ENCODE measurements around the gene TEN1.

DNA sequence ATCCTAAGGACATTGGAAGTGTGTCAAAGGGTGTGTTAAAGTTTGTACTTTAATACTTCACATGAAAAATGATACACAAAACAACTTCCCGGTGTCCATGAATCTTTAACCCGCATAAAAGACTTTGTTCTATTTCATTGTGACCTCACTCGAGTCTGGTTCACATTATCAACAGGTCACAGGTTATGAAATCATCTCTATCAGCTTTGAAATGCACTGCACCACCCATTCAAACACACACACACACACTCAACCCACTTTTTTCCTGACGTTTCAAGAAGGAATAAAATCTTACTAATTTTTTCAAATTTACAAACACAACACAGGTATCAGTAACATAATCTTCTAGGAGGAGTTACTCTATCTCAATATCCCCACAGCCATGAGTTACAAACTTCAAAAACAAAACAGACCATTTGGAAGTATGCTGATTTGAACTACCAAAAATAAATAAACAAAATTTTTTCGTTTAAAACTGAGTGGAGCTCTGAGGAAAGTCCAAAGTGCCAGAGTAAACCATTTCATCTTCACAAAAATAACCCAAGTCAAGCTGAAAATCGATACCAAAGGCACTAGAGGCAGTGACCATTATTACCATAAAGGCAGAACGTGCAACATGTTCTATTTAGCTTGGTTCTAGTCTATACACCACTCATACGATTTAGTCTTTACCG, 2.7 kb upstream of the TEN1 start:
- TF ChIP-seq, protein P1, sequence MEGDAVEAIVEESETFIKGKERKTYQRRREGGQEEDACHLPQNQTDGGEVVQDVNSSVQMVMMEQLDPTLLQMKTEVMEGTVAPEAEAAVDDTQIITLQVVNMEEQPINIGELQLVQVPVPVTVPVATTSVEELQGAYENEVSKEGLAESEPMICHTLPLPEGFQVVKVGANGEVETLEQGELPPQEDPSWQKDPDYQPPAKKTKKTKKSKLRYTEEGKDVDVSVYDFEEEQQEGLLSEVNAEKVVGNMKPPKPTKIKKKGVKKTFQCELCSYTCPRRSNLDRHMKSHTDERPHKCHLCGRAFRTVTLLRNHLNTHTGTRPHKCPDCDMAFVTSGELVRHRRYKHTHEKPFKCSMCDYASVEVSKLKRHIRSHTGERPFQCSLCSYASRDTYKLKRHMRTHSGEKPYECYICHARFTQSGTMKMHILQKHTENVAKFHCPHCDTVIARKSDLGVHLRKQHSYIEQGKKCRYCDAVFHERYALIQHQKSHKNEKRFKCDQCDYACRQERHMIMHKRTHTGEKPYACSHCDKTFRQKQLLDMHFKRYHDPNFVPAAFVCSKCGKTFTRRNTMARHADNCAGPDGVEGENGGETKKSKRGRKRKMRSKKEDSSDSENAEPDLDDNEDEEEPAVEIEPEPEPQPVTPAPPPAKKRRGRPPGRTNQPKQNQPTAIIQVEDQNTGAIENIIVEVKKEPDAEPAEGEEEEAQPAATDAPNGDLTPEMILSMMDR (IDR thresholded peaks at IDR 0.05): no peak
- no peak for TF ChIP-seq POLR2A (IDR thresholded peaks at IDR 0.05)
- no peak for TF ChIP-seq POLR2AphosphoS5 (IDR thresholded peaks at IDR 0.05; ENCODE audit: insufficient read depth in 1 of 2, low read depth in 1 of 2)

Measured in vagina (tissue), 2 donors.